Measurements from ENCODE around the gene CRB1.

The CRB1 gene

DNA sequence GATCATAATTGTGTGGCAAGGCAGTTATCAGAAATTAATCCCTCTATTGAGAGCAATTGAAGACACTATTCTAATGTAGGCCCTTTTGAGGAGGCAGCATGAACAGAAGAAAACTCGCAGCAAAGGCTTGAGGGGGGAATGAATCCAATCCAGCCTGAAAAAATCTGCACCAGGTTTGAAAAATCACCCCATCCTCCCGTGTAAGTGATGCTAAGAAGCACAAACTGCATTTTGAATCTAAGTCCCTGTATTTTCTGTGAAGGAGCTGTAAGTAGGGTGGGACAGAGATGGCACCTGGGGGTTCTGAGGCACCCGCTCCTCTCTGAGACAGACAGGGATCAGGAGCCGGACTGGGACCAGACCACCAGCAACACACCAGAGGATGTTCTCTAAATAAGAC, at the start of gene CRB1:
Gene CRB1 (plus strand): TSS at position 241 of the 400 bp plus-strand sequence. CDS start 161 bp downstream, outside the sequence.
- Histone ChIP-seq H3K4me1 (no peaks in the 10 kb centered on the region), H3K27me3 (no peaks in the 10 kb centered on the region), H3K36me3 (no peaks in the 10 kb centered on the region), H3K9me3 (no peaks in the 10 kb centered on the region), H3K4me3 (no peak within 1 kb of the TSS), H3K27ac (no peak within 1 kb of the TSS)
- DNase-seq, result no peak
- intact Hi-C loops (cut with DNase I; ENCODE audit: low total_unique reads), result no loop called here
- TF ChIP-seq, protein P1, sequence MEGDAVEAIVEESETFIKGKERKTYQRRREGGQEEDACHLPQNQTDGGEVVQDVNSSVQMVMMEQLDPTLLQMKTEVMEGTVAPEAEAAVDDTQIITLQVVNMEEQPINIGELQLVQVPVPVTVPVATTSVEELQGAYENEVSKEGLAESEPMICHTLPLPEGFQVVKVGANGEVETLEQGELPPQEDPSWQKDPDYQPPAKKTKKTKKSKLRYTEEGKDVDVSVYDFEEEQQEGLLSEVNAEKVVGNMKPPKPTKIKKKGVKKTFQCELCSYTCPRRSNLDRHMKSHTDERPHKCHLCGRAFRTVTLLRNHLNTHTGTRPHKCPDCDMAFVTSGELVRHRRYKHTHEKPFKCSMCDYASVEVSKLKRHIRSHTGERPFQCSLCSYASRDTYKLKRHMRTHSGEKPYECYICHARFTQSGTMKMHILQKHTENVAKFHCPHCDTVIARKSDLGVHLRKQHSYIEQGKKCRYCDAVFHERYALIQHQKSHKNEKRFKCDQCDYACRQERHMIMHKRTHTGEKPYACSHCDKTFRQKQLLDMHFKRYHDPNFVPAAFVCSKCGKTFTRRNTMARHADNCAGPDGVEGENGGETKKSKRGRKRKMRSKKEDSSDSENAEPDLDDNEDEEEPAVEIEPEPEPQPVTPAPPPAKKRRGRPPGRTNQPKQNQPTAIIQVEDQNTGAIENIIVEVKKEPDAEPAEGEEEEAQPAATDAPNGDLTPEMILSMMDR (IDR thresholded peaks at IDR 0.05), result no peak

DNA sequence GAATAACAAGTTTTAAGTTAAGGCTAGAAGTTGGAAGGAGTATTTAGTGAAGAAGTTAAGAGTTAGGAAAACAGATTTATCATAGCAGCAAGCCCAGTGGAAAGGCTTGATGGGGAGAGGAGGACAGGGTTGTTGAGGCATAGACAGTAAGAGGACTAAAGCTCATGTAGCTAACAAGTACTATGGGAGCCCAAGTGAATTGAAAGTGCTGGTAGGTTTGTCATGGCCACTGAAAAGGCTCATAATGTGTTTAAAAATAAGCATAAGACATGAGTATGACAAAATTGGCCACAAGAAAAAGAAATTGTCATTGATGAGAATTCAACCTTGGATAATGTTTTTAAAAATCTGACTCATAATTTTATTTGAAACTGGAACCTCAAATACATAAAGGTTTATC, 49.2 kb upstream of the CRB1 start:
- intact Hi-C loops (cut with DNase I; ENCODE audit: low total_unique reads), result no loop called here
- H3K27me3 ChIP-seq, result no peaks in the 10 kb centered on the region

DNA sequence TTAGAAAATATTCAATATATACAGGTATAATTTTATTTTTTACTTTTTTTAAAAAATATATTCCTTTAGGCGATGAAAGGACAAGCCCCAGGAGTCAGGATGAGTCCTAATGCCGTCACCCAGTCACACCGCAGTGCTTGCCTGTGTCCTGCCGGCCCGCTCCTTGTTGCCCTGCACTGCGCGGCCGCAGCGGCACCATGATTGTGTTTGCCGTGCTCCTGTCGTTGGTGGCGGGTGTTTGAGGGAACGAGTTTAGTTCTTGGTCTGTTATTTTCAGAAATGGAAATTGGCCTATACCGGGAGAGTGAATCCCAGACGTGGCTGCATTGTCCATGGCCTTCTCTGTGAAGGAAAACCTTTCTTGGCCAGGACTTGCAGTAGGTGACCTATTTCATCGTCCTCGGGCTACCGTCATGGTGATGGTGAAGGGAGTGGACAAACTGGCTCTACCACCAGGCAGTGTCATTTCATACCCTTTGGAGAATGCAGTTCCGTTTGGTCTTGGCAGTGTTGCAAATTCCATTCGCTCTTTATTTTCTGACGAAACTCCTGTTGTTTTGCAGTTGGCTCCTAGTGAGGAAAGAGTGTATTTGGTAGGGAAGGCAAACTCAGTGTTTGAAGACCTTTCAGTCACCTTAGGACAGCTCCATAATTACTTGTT, 45.9 kb upstream of the CRB1 start:
- H3K27ac ChIP-seq, result no peak overlapping the region
- H3K9me3 ChIP-seq, result no peaks in the 10 kb centered on the region
- DNase-seq, result no peak
- no peaks in the 10 kb centered on the region for H3K27me3 ChIP-seq
- TF ChIP-seq, protein P1 (IDR thresholded peaks at IDR 0.05), result no peak
- H3K4me1 ChIP-seq, result no peaks in the 10 kb centered on the region
- intact Hi-C loops (cut with DNase I; ENCODE audit: low total_unique reads), result no loop called here
- H3K4me3 ChIP-seq, result no peak overlapping the region
- H3K36me3 ChIP-seq, result no peaks in the 10 kb centered on the region

More for the DNA sequence above, 49.2 kb upstream of the CRB1 start:
- TF ChIP-seq, protein P1 (IDR thresholded peaks at IDR 0.05), result no peak
- no peak for DNase-seq
- Histone ChIP-seq H3K36me3 (no peaks in the 10 kb centered on the region), H3K4me3 (no peak overlapping the region), H3K27ac (no peak overlapping the region), H3K9me3 (no peaks in the 10 kb centered on the region), H3K4me1 (no peaks in the 10 kb centered on the region)

DNA sequence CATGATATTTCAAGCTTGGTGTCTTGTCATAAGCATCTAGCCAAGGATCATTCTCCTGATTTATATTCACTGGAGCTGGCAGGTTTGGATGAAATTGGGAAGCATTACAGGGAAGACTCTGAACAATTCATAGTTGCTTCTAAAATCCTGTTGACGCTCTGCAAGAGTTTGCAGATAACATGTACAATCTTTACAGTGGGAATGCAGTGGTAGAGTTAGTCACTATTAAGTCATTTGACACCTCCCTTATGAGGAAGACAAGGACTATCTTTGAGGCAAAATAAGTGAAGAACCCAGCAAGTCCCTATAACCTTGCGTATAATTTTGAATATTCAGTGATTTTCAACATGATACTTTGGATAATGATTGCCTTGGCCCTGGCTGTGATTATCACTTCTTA, 45.3 kb upstream of the CRB1 start:
- no peaks in the 10 kb centered on the region for H3K27me3 ChIP-seq
- H3K36me3 ChIP-seq, result no peaks in the 10 kb centered on the region
- no peak overlapping the region for H3K27ac ChIP-seq
- no peaks in the 10 kb centered on the region for H3K4me1 ChIP-seq
- H3K4me3 ChIP-seq, result no peak overlapping the region
- intact Hi-C loops (cut with DNase I; ENCODE audit: low total_unique reads), result no loop called here
- no peaks in the 10 kb centered on the region for H3K9me3 ChIP-seq
- TF ChIP-seq, protein P1 (IDR thresholded peaks at IDR 0.05), result no peak
- no peak for DNase-seq

DNA sequence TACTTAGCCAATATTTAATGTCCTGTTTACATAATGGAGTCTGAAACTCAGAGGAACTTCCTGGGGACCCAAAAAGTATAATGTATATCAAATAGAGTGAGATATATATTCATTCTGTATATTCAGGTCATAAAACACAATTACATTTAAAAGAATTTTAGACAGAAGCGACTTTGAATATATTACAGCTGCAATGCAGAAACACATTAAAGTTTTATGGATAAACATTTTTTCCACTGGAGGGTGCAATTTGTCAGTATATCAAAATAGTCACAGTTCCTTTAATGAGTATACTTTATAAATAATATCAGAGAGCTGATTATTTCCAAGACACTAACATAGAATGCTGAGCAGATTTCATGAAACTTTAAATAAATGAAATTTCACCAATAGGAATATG, 43.9 kb upstream of the CRB1 start:
- Histone ChIP-seq H3K27ac (no peak overlapping the region), H3K4me3 (no peak overlapping the region), H3K27me3 (no peaks in the 10 kb centered on the region), H3K36me3 (no peaks in the 10 kb centered on the region), H3K4me1 (no peaks in the 10 kb centered on the region), H3K9me3 (no peaks in the 10 kb centered on the region)
- TF ChIP-seq, protein P1 (IDR thresholded peaks at IDR 0.05), result no peak
- intact Hi-C loops (cut with DNase I; ENCODE audit: low total_unique reads), result no loop called here
- no peak for DNase-seq

DNA sequence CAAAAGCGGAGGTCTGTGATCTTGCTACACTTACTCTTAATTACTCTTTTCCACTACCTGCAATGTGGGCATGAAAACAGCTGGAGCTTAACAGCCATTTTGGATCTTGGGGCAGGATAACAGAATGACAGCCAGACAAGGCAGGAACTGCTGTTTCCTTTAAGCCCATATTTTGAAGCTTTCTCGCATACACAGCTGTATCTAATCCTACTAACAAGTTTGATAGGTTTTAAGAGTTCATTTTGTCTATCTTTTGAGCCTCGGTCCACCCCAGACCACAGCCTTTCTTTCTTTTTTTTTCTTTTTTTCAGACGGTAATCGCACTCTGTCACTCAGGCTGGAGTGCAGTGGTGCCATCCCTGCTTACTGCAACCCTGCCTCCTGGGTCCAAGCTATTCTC, 42.4 kb upstream of the CRB1 start:
- Histone ChIP-seq H3K9me3 (no peaks in the 10 kb centered on the region), H3K27me3 (no peaks in the 10 kb centered on the region), H3K36me3 (no peaks in the 10 kb centered on the region), H3K27ac (no peak overlapping the region), H3K4me3 (no peak overlapping the region), H3K4me1 (no peaks in the 10 kb centered on the region)
- DNase-seq, result no peak
- intact Hi-C loops (cut with DNase I; ENCODE audit: low total_unique reads), result no loop called here
- TF ChIP-seq, protein P1 (IDR thresholded peaks at IDR 0.05), result no peak
